HepG2 (cell line): ENCODE measurements around the gene ZNF318. TPM values are rescaled to one million over a fixed set of nuclear protein-coding genes. Genes with fewer than 3 reads are reported as not detected.

ENCODE experiments used
- AGO2 ChIP-seq: fragments of 200-400 bp; formaldehyde crosslinking; optimal IDR thresholded peaks from 2 replicates; pipeline ENCODE3; 2017; ENCODE audit warnings: mild to moderate bottlenecking, low read depth, low read length, moderate library complexity
- DNMT1 ChIP-seq: sonication (generic); formaldehyde crosslinking; IDR thresholded peaks from 2 replicates; pipeline ENCODE4 v1.5.1; 2020; ENCODE audit warnings: mild to moderate bottlenecking, missing genetic modification reagents
- GATA4 ChIP-seq: sonication (generic); IDR thresholded peaks from 2 replicates; pipeline ENCODE4 v1.6.1; 2016; ENCODE audit warnings: antibody characterized with exemption, low read depth, borderline replicate concordance
- GFI1 ChIP-seq: sonication (generic); formaldehyde crosslinking; IDR thresholded peaks from 2 replicates; pipeline ENCODE4 v1.5.0; 2020; ENCODE audit warnings: missing genetic modification reagents, mild to moderate bottlenecking, borderline replicate concordance
- HOXD1 ChIP-seq: sonication (generic); formaldehyde crosslinking; IDR thresholded peaks from 2 replicates; pipeline ENCODE4 v1.5.0; 2020; ENCODE audit warnings: missing genetic modification reagents
- KDM5B ChIP-seq: sonication (generic); formaldehyde crosslinking; IDR thresholded peaks from 2 replicates; pipeline ENCODE4 v1.4.0; 2020; ENCODE audit warnings: missing genetic modification reagents, mild to moderate bottlenecking, borderline replicate concordance
- KDM6A ChIP-seq: IDR thresholded peaks from 2 replicates; pipeline ENCODE4 v1.6.1; 2016; ENCODE audit warnings: low read depth
- KLF12 ChIP-seq: sonication (generic); formaldehyde crosslinking; IDR thresholded peaks from 2 replicates; pipeline ENCODE4 v1.4.0; 2020; ENCODE audit warnings: missing genetic modification reagents, borderline replicate concordance
- MAFF ChIP-seq: IDR thresholded peaks from 2 replicates; pipeline ENCODE4 v1.6.1; 2011; ENCODE audit warnings: low read depth, low read length, improper control_type of control experiment
- MAFG ChIP-seq: sonication (generic); formaldehyde crosslinking; IDR thresholded peaks from 2 replicates; pipeline ENCODE4 v1.5.1; 2020; ENCODE audit warnings: mild to moderate bottlenecking, missing genetic modification reagents
- MZF1 ChIP-seq: sonication (generic); formaldehyde crosslinking; IDR thresholded peaks from 2 replicates; pipeline ENCODE4 v1.8.1; 2023; ENCODE audit warnings: mild to moderate bottlenecking, missing genetic modification reagents, borderline replicate concordance
- SOX6 ChIP-seq, 2 experiments: fragments of 450-650 bp in 1 of 2; sonication (generic) in 1 of 2; formaldehyde crosslinking in 1 of 2; IDR thresholded peaks; 2 replicates each; pipeline versions ENCODE4 v1.4.0 to v1.6.1; 2017 to 2020; ENCODE audit warnings: antibody characterized with exemption in 1 of 2, mild to moderate bottlenecking in 1 of 2, missing genetic modification reagents in 1 of 2
- SSRP1 ChIP-seq: IDR thresholded peaks from 2 replicates; pipeline ENCODE4 v1.6.1; 2016; ENCODE audit warnings: control low read depth
- ZNF256 ChIP-seq: sonication (generic); formaldehyde crosslinking; conservative IDR thresholded peaks from 2 replicates; pipeline ENCODE4 v1.4.0; 2020; ENCODE audit warnings: missing genetic modification reagents
- ZNF530 ChIP-seq: sonication (generic); formaldehyde crosslinking; IDR thresholded peaks from 2 replicates; pipeline ENCODE4 v1.5.0; 2020; ENCODE audit warnings: low read depth, mild to moderate bottlenecking, missing genetic modification reagents
- ZNF607 ChIP-seq: sonication (generic); formaldehyde crosslinking; IDR thresholded peaks from 2 replicates; pipeline ENCODE4 v1.5.1; 2020; ENCODE audit warnings: missing genetic modification reagents, mild to moderate bottlenecking, borderline replicate concordance
- ZNF761 ChIP-seq: sonication (generic); formaldehyde crosslinking; conservative IDR thresholded peaks from 2 replicates; pipeline ENCODE4 v1.4.0; 2020; ENCODE audit warnings: mild to moderate bottlenecking, missing genetic modification reagents
- polyA plus RNA-seq, 8 experiments: library from polyadenylated mRNA; depleted of rRNA in 3 of 8; stranded (reverse) in 7 of 8; unstranded in 1 of 8; fragments of >200 nt; fragmentation: Illumina TruSeq in 4 of 8; extraction: Trizol in 4 of 8; gene quantifications; 2 replicates each; pipeline versions ENCODE4 v1.2.1 to v1.2.3, GENCODE V29; 2011 to 2016; ENCODE audit warnings: low read depth in 4 of 8, missing spikeins in 1 of 8, mixed read lengths in 1 of 8; ENCODE audit not compliant: insufficient read depth in 1 of 8
- total RNA-seq, 5 experiments: library from RNA; depleted of rRNA; stranded (reverse); fragments of >200 nt; fragmentation: Illumina TruSeq; extraction: Trizol; gene quantifications; 2 replicates each; pipeline ENCODE4 v1.2.3, GENCODE V29; 2016; ENCODE audit warnings: low read depth in 1 of 5
- TF ChIP-seq, protein P1 (sequence below): sonication (generic); formaldehyde crosslinking; IDR thresholded peaks from 2 replicates; pipeline ENCODE4 v1.5.0; 2020; ENCODE audit warnings: missing genetic modification reagents
- TF ChIP-seq, protein P2 (sequence below): sonication (generic); formaldehyde crosslinking; IDR thresholded peaks from 2 replicates; pipeline ENCODE4 v1.5.0; 2020; ENCODE audit warnings: mild to moderate bottlenecking, missing genetic modification reagents
- TF ChIP-seq, protein P3 (sequence below): sonication (generic); formaldehyde crosslinking; IDR thresholded peaks from 2 replicates; pipeline ENCODE4 v1.5.1; 2020; ENCODE audit warnings: missing genetic modification reagents, mild to moderate bottlenecking, borderline replicate concordance
- TF ChIP-seq, protein P4 (sequence below): sonication (generic); formaldehyde crosslinking; IDR thresholded peaks from 2 replicates; pipeline ENCODE4 v1.4.0; 2020; ENCODE audit warnings: mild to moderate bottlenecking, low read depth, missing genetic modification reagents
- TF ChIP-seq, protein P5 (sequence below): sonication (generic); formaldehyde crosslinking; IDR thresholded peaks from 2 replicates; pipeline ENCODE4 v1.4.0; 2020; ENCODE audit warnings: mild to moderate bottlenecking, missing genetic modification reagents
- TF ChIP-seq, protein P6 (sequence below): sonication (generic); formaldehyde crosslinking; IDR thresholded peaks from 2 replicates; pipeline ENCODE4 v1.9.0; 2021; ENCODE audit warnings: missing genetic modification reagents, borderline replicate concordance

The ZNF318 gene
- total and polyA plus RNA-seq, 2 of the 13 experiments (the other 11 are each of a cell fraction or from before 2014, with no cell fraction given), result 13.0 to 14.5 TPM

DNA sequence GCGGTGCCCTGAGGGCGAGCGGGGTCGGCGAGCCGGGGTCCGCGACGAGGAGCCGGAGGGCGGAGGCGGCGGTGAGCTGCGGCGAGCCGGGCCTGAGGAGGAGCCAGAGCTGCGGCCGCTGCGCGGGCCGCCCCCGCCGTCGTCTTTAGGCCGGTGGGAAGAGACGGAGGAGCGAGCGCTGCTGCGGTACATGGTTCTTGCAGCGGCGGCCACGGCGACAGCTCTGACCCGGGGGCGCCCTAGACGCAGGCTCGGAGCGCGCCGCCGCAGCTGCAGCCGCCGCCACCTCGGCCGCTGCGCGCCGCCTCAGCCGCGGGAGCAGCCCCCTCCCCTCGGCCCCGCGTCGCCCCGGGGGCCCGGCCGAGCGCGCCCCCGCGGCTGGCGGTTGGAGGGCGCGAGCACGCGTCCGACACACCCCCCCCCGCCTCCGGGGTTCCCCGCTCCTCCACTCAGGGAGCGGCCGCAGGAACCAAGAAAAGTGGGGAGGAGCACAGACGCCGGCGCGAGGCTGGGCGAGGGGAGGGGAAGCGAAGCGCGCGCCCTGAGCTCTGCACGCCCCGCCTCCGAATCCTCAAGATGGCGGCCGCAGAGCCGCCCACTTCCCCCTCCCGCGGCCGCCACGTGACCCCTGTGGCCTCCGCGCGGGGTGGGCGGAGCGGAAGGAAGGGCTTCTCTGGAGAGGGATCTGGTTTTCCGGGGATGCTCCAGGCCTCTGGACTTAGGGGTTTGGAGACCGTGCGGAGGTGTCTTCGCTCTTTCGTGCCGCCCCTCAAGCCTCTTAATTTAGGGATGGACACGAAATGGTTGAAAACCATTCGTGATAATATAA lies at the start of gene ZNF318 (continued):
- TF ChIP-seq GFI1 (CRISPR knock-in tag) (no peak), KDM5B (CRISPR knock-in tag) (peak; percentile 61; the same call in 1 of the 2 replicates), DNMT1 (CRISPR knock-in tag) (peak; percentile 68; the same call in 1 of the 2 replicates), ZNF761 (CRISPR knock-in tag) (no peak), SSRP1 (no peak), MAFF (no peak), MZF1 (CRISPR knock-in tag) (0 out of 2 replicates have a peak, but pooled peaks have one; percentile 49), HOXD1 (CRISPR knock-in tag) (0 out of 2 replicates have a peak, but pooled peaks have one; percentile 53), SOX6 (IDR thresholded peaks at IDR 0.05) (no peak), SOX6 (CRISPR knock-in tag; IDR thresholded peaks at IDR 0.05) (peak; percentile 68), MAFG (CRISPR knock-in tag) (no peak), AGO2 (no peak), ZNF607 (peak; percentile 66; the same call in 1 of the 2 replicates), KDM6A (CRISPR knock-in tag) (no peak), ZNF530 (no peak), ZNF256 (CRISPR knock-in tag) (no peak), GATA4 (no peak), KLF12 (CRISPR knock-in tag) (no peak)
- TF ChIP-seq, protein P1, sequence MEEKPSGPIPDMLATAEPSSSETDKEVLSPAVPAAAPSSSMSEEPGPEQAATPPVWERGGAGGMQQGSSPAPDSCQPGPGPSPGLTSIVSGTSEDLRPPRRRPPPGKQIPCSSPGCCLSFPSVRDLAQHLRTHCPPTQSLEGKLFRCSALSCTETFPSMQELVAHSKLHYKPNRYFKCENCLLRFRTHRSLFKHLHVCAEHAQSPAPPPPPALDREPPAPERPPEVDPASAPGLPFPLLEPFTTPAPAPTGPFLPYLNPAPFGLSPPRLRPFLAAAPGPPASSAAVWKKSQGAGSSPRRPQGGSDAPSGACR (CRISPR knock-in tag), result 0 out of 2 replicates have a peak, but pooled peaks have one; percentile 19
- TF ChIP-seq, protein P2, sequence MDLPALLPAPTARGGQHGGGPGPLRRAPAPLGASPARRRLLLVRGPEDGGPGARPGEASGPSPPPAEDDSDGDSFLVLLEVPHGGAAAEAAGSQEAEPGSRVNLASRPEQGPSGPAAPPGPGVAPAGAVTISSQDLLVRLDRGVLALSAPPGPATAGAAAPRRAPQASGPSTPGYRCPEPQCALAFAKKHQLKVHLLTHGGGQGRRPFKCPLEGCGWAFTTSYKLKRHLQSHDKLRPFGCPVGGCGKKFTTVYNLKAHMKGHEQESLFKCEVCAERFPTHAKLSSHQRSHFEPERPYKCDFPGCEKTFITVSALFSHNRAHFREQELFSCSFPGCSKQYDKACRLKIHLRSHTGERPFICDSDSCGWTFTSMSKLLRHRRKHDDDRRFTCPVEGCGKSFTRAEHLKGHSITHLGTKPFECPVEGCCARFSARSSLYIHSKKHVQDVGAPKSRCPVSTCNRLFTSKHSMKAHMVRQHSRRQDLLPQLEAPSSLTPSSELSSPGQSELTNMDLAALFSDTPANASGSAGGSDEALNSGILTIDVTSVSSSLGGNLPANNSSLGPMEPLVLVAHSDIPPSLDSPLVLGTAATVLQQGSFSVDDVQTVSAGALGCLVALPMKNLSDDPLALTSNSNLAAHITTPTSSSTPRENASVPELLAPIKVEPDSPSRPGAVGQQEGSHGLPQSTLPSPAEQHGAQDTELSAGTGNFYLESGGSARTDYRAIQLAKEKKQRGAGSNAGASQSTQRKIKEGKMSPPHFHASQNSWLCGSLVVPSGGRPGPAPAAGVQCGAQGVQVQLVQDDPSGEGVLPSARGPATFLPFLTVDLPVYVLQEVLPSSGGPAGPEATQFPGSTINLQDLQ (CRISPR knock-in tag), result peak; percentile 100
- TF ChIP-seq, protein P3, sequence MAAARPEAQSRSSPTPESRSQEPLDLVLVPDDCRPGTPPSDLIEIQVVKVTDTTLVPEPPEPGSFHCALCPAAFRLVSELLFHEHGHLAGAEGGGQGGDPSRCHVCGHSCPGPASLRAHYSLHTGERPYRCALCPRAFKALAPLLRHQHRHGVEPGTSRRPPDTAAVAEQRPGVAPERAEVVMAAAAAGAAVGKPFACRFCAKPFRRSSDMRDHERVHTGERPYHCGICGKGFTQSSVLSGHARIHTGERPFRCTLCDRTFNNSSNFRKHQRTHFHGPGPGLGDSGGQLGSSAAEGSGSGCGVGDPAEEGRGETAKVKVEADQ (CRISPR knock-in tag), result peak; percentile 89
- TF ChIP-seq, protein P4, sequence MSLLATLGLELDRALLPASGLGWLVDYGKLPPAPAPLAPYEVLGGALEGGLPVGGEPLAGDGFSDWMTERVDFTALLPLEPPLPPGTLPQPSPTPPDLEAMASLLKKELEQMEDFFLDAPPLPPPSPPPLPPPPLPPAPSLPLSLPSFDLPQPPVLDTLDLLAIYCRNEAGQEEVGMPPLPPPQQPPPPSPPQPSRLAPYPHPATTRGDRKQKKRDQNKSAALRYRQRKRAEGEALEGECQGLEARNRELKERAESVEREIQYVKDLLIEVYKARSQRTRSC (CRISPR knock-in tag), result no peak
- TF ChIP-seq, protein P5, sequence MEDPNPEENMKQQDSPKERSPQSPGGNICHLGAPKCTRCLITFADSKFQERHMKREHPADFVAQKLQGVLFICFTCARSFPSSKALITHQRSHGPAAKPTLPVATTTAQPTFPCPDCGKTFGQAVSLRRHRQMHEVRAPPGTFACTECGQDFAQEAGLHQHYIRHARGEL, result no peak
- TF ChIP-seq, protein P6, sequence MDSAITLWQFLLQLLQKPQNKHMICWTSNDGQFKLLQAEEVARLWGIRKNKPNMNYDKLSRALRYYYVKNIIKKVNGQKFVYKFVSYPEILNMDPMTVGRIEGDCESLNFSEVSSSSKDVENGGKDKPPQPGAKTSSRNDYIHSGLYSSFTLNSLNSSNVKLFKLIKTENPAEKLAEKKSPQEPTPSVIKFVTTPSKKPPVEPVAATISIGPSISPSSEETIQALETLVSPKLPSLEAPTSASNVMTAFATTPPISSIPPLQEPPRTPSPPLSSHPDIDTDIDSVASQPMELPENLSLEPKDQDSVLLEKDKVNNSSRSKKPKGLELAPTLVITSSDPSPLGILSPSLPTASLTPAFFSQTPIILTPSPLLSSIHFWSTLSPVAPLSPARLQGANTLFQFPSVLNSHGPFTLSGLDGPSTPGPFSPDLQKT (CRISPR knock-in tag), result no peak
